GM19463 (cell line): ENCODE data around the gene DSTYK.
"Not testable (repeated sequence)": the region's sequence is repeated elsewhere in the genome, so short reads cannot be mapped to it uniquely, and the experiment has no call there.

Source experiments
- ATAC-seq: cut with Tn5 transposase; IDR thresholded peaks from one replicate; pipeline ENCODE4 v1.9.1; 2021; ENCODE audit warnings: mild to moderate bottlenecking, moderate library complexity; ENCODE audit not compliant: unreplicated experiment

DSTYK gene

DNA sequence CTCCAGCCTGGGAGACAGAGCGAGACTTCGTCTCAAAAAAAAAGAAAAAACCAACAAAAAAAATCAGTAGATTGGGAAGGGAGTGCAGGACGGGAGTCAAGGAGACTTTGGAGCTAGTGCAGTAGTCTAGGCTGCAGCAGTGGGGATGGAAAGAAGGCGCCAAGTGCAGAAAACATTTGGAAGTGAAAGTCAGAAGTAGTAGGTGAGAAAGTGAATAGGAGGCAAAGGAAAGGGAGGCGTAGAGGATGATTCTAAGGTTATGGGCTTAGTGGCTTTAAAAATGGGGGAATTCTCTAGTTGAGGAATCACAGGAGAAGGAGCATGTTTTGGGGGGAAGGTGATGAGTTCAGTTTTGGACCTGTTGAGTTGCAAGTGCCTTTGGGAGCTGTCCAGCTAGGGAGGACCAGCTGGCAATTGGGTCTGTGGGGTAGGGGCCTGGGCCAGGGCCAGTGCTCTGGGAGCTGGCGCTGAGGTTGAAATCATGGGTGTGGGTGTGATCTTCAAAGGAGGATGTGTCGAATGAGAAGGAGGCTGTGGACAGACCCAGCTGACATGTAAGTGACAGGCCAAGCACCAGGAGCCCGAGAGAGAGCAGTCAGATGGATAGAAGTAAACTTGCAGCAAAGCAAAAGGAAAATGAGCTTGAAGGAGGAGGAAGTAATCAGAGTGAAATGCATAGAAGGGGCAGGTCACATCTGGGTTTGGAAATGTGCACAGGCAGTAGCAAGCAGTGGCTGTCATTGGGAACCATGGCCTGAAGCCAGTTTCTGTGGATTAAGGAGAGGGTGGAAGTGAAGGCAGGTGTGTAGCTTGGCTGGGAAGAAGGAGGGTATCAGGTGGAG is 32.1 kb upstream of the DSTYK start:
- ATAC-seq, result no peak

DNA sequence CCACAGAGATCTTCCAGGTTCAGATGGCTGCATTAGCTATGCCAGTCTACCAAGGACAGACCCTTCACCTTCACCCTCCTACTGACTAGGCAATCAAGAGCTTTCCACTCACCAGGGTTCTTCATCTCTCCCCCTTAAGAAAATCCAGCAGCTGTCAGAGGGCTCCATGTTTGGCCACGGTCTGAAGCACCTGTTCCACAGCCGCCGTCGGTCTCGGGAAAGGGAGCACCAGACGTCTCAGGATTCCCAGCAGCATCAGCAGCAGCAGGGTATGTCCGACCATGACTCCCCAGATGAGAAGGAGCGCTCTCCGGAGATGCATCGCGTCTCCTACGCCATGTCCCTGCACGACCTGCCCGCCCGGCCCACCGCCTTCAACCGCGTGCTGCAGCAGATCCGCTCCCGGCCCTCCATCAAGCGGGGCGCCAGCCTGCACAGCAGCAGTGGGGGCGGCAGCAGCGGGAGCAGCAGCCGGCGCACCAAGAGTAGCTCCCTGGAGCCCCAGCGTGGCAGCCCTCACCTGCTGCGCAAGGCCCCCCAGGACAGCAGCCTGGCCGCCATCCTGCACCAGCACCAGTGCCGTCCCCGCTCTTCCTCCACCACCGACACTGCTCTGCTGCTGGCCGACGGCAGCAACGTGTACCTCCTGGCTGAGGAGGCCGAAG is 30.0 kb upstream of the DSTYK start:
- ATAC-seq, result no peak

- ATAC-seq, result no peak
Measured at GRCh38 chr1:205240569-205240968, 29.1 kb upstream of the DSTYK start.

DNA sequence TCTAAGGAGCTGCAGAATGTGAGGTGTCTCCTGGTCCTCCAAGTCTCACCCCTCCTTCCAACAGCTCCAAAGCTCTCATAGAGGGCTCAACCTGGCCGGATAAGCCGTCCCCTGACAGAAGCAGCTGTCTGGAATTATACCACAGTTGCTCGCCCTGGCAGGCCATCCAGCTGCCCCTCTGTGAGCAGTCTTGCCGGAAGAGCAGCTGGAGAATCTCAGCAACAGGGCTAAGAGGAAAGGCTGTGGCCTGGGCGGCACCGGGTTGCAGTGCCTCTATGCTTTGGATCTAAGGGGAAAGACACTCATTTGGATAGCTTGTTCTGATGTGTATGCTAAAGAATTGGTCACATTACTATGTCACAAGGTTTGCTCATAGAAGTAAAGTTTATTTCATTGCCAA is 28.6 kb upstream of the DSTYK start:
- ATAC-seq, result no peak

DNA sequence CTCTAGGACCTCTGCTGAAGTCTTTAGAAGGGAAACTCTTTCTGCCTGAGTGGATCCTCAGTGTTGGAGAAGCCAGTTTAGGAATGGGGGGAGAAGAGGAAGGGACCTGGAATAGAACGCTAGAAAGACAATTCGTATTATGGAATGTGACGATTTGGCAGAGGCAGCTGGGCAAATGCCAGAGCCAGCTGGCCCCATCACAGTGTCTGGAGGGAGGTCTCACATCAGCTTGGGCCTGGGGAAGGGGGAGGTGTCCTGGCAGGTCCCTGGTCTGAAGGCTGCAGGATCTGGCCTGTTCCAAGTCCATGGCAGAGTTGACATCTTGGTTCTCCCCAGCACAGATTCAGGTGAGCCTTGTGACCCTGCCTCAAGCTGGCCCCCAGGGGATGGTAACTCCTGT is 27.6 kb upstream of the DSTYK start:
- ATAC-seq, result no peak

- no peak for ATAC-seq
Measured at GRCh38 chr1:205237526-205238484, 26.3 kb upstream of the DSTYK start.

DNA sequence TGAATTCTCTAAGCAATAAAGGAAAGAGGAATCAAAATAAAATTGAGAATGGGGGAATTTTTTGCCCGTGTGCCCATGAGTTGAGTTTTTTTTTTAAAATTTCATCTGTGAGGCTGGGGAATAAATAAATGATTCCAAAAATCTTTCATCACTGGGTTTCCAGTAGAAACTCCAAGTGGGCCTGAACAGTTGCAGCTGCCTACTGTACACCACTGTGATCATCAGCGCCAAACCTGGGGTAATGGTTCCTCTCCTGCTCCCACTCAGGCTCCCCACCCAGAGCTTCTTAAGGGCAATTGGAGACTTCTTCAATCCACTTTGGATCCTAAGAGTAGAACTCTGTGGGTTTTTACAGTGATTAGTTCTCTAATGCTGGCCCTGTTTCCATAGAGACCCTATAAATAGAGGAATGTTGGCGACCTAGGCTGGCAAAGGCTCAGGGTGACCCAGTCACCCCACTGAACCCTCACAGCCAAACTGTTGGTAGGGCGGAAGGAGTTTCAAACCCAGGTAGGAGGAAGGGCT is 25.5 kb upstream of the DSTYK start:
- no peak for ATAC-seq

DNA sequence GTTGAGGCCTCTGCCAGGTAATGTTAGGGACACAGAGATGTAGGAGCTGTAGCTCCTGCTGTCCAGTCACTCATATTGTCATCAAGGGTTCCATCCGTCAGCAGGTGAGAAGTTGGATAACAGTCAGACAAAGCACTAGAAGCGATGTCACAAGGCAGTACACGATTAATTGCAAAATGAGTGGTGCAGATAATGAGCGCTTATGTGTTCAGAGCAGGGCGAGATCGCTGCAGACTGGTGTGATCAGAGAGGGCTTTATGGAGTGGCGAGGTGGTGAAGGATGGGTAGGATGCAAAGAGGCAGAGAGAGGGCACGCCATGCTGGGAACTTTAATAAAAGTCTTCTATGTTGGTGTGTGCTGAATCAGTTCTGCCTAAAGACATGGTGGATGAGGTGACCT is 25.0 kb upstream of the DSTYK start:
- no peak for ATAC-seq

DNA sequence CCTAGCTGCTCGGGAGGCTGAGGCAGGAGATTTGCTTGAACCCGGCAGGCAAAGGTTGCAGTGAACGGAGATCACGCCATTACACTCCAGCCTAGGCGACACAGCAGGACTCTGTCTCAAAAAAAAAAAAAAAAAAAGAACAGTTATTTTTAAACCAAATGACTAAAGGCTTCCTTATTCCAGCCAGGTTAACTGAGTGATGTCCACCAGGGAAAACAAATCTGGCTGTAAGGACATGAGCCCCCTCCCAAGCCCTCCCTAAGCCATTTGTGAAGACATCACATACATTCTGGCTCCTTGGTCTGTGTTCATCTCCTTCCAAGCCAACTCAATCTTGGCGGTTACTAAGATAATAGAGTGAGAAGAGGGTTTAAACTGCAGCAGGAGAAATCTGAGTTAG is 24.4 kb upstream of the DSTYK start:
- ATAC-seq, result no peak

DNA sequence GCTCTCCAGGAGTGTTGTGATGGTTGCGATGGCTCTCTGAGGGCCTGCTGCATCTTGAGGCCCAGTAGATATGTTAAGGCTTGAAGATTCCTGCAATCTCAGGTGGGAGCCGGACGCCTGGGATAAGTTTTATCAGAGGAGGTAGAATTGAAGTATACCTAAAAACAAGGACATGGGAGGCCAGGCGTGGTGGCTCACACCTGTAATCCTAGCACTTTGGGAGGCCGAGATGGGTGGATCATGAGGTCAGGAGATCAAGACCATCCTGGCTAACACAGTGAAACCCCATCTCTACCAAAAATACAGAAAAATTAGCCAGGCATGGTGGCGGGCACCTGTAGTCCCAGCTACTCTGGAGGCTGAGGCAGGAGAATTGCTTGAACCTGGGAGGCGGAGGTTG is 22.5 kb upstream of the DSTYK start:
- not testable (repeated sequence) for ATAC-seq

DNA sequence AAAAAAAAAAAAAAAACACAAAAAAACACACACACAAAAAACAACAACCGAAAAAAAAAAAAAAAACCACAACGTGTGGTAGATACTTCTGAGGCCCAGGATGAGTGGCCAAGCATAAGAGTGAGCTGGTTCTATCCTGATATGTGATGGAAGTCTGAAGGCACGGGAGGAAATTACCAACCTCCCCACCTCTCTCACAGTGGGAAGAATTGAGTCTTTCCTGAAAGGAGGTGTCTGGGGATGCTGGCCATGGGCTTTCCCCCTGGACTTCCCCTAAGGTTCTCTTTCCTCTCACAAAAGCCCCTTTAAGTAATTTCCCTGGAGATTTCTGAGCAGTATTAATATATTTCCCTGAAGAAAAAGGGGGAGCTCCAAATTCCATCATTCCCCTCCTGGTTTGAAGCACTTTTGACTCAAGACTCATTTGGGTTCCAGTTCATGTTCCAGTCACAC is 21.5 kb upstream of the DSTYK start:
- no peak for ATAC-seq

- no peak for ATAC-seq
Measured at GRCh38 chr1:205232127-205232820, 20.8 kb upstream of the DSTYK start.

DNA sequence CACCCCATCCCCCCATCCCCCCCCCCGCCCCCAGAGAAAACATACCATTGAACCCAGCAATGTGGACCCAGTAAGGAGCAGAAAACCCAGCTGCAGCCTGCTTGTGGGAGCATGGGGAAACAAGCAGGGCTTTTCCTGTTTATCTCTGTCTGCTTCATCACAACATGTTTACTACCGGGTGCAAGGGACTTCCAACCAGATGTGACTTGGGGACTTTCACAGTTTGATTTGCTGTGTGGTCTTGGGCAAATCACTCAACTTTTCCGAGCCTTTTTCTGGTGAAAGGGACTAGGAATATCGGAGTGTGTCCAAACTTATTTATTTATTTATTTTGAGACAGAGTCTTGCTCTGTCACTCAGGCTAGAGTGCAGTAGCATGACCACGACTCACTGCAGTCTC is 19.5 kb upstream of the DSTYK start:
- no peak for ATAC-seq

DNA sequence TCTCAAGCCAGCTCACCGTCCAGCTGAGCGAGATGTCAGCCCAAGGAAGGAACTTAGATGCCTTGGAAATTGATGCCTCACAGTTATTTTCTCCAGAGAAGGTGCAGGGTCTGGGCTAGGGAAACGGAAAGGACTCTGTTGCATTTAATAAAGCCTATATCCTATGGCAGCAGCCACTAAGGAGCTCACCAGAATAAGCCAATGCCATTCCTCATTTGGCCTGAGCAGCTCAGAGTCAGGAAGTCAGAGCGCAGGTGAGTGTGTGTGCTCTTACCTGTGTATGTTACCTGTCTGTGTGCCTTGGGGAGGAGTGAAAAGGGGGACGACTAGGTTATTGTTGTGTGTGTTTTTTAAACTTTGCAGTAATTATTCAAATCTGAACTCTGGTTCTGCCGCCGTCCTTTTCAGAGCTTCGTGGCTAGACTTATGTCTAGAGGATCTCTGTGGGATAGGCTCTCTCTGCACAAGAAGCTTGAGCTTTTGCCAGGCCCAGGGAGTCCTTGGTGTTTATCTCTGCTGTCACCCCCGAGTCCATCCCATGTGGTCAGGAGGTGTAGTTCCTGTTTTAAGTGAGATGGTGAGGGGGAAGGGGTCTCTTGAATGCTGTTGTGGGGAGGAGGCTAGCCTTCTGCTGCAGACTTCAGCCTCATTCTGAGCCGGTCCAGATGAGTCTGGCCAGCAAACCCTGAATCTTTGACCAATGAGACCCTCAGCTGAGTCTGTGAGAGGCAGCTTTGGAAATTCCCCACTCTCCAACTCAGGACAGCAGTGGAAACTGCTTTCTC is 18.6 kb upstream of the DSTYK start:
- no peak for ATAC-seq

DNA sequence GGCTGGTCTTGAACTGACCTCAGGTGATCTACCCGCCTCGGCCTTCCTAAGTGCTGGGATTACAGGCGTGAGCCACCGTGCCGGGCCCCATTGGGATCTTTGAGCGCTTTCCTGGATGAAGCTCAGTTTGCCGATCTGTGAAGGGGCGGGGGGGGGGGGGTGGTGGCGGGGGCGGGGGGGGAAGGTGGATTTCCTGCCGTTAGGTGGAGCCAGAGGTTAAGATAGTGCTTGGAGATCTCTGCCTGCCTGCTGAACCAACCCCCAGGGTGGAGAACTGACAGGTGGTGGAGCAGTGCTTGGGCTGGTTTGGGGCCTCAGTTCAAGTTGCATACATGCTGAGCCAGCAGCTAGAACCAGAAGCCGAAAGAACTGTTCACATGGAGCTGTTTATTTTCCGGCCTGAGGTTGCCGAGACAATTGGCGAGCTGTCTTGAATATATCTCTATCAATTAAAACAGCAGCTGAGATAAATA is 17.9 kb upstream of the DSTYK start:
- no peak for ATAC-seq

DNA sequence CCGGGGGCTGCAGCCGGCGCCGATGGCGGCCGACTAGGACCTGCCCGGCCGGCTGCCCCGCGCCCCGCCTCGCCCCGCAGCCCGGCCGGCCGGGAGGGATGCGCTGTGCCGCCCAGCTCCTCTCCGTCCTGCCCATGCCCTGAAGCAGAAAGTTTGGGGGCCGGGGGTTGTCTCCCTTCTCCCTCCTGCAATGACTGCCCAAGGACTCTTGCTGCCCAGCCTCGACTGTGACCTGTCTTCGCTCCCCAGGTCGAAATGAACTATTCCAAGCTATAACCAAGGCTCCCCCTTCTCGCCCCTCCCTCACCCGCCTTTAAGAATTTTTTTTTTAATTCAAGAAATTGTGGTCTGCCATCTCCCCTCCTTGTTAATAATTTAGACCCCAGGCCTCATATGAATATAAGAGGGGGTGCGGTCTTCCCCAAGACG is 16.6 kb upstream of the DSTYK start:
- ATAC-seq, result no peak

DNA sequence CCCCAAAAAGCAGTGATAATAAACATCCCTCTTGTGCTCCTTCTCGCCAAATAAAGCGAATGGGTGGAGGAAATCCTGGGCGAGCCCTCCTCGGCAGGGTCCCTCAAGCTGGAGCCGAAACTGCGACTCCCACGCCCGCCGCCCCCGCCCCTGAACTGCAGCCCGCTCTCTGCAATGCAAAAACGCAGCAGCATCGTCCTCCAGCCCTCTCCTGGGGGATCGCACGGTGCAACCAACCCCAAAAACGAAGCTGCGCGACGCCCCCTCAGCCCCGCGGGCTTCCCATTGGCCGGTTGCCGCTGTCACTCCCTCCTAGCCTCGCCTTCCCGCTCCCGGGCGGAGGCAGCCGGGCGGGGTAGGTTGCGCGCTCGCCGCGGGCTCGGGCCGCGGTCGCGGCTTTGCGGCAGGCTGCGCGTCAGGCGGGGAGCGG is 16.1 kb upstream of the DSTYK start, which contains the start of gene TMCC2:
TSS of gene TMCC2 (plus strand) at position 363 of the 430 bp plus-strand sequence. CDS start 619 bp downstream, outside the sequence.
- peak; percentile 47 for ATAC-seq

DNA sequence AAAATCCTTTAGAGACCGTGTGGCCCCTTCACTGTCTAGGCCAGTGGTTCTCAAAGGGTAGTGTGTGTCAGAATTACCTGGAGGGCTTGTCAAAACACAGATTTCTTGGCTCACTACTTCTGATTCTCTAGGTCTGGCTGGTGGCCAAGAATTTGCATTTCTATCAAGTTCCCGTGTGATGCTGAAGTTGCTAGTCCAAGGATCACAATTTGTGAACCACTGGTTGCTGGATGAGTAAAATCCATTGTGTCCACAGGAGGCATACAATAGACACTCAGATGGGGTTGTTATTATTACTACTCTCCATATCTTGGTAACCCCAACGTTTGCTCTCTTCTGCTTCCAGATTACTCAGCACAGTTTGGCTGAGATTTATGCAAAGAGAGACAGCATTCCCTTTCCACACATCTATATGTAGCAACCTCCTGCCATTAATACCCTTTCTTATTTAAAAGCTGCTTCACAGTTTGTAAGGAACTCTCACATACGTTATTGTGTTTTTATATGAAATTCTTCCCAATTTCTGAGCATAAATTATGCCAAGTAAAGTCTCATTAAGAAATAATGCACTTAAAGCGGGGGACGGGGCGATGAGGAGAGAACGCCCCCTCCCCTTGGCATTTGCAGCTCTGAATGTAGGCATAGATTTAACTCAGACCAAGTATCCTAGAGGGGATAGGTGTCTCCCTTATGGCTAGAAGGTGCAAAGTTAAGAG is 15.5 kb upstream of the DSTYK start:
- ATAC-seq, result no peak
